Tibial artery (tissue), 4 donors: ENCODE data around the gene SYNDIG1.

Experiments
- DNase-seq, 2 donors: peaks; one replicate each; pipeline ENCODE4 v3.0.0-alpha.2; 2019
- H3K27ac ChIP-seq, 2 donors: fragments of 200-600 bp; sonication (generic) in 1 of 2; 1 replicate in 1 of 2; 2 replicates in 1 of 2; pipeline ENCODE4 v1.5.1; 2018 to 2019; ENCODE audit warnings: mild to moderate bottlenecking in 1 of 2
- H3K27me3 ChIP-seq, 2 donors: fragments of 200-600 bp; sonication (generic) in 1 of 2; one replicate each; pipeline versions ENCODE4 v1.5.1 to v1.6.0; 2016 to 2019
- H3K36me3 ChIP-seq, 3 donors: fragments of 200-600 bp; sonication (generic) in 2 of 3; one replicate each; pipeline ENCODE4 v1.5.1; 2016 to 2019; ENCODE audit warnings: mild to moderate bottlenecking in 2 of 3
- H3K4me1 ChIP-seq, 4 donors: fragments of 200-600 bp; sonication (generic) in 2 of 4; 1 replicate in 3 of 4; 2 replicates in 1 of 4; pipeline ENCODE4 v1.5.1; 2016 to 2019
- H3K4me3 ChIP-seq, 2 donors: fragments of 200-600 bp; sonication (generic) in 1 of 2; 1 replicate in 1 of 2; 2 replicates in 1 of 2; pipeline ENCODE4 v1.5.1; 2018 to 2019; ENCODE audit warnings: mild to moderate bottlenecking in 2 of 2
- H3K9me3 ChIP-seq, 3 donors: fragments of 200-600 bp; sonication (generic) in 1 of 3; one replicate each; pipeline ENCODE4 v1.5.1; 2016 to 2019
- CTCF ChIP-seq, 2 experiments: fragments of 200-600 bp in 1 of 2; fragments of 450-650 bp in 1 of 2; IDR thresholded peaks; one replicate each; pipeline ENCODE4 v1.5.1; 2017 to 2019; ENCODE audit warnings: antibody characterized with exemption in 2 of 2, mild to moderate bottlenecking in 1 of 2, moderate library complexity in 1 of 2
- intact Hi-C: fragments of 100-400 bp; cut with DNase I; formaldehyde crosslinking; loops from one replicate; pipeline ENCODE4 v1.15.0; 2023; ENCODE audit warnings: low total_unique reads

The SYNDIG1 gene

GRCh38 chr20:24704899-24705298 lies 235.5 kb downstream of the SYNDIG1 start:
- H3K9me3 ChIP-seq: no peaks in the 10 kb centered on the region
- intact Hi-C loops: no loop called here
- H3K27me3 ChIP-seq: peaks cover 0 to 3% of the 10 kb centered on the region in 2 donors
- H3K4me1 ChIP-seq: no peaks in the 10 kb centered on the region
- DNase-seq: no peak
- H3K4me3 ChIP-seq: no peak overlapping the region
- no peaks in the 10 kb centered on the region for H3K36me3 ChIP-seq
- no peak for TF ChIP-seq CTCF (IDR thresholded peaks at IDR 0.05)
- H3K27ac ChIP-seq: no peak overlapping the region

GRCh38 chr20:24705486-24705885 lies 236.1 kb downstream of the SYNDIG1 start:
- no peaks in the 10 kb centered on the region for H3K9me3 ChIP-seq
- H3K27ac ChIP-seq: no peak overlapping the region
- H3K27me3 ChIP-seq: peaks cover 0 to 3% of the 10 kb centered on the region in 2 donors
- intact Hi-C loops: no loop called here
- no peak for DNase-seq
- H3K4me1 ChIP-seq: no peaks in the 10 kb centered on the region
- no peak for TF ChIP-seq CTCF (IDR thresholded peaks at IDR 0.05)
- H3K36me3 ChIP-seq: no peaks in the 10 kb centered on the region
- no peak overlapping the region for H3K4me3 ChIP-seq

DNA sequence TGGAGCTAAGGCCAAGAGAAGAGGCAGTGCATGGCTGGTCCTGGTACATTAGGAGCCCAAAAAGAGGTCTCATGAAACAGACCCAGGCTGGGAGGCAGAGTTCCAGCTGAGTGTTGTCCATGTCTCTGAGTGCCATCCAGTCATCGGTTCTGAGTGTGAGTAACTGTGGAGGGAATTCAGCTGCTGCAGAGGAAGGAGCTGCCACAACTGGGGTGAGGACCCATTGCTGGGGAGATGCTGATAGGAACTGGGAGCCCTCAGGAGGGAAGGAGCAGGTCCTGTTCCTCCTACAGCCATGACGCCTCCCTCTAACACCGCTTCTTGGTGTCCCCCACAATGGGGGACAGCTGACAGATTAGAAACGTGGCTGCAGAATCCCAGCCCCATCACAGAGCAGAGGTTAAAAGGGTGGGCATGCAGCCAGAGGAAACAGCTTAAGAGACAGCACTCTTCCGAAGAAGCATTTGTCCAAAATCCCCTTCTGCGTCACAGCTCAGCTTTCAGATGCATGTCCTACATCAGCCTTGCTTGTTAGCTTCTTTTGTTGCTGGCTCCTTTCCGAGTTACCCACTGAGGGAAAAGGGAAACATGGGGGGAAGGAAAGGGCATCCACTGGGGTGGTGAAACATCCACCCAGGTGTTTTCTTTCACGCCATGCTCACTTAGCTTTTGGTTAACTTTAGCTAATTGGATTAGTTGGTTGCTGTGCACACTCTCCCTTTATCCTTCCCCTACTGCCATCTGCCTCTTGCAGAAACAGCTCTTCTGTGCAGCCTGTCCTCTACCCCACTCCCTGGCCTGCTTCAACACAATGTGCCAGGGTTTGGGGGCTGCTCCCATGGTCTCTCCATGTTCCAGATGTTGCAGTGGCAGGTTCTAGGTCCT lies 239.2 kb downstream of the SYNDIG1 start:
- intact Hi-C loops: no loop called here
- Histone ChIP-seq H3K9me3 (peaks cover 0 to 4% (median under 1%) of the 10 kb centered on the region in 3 donors), H3K27ac (no peak overlapping the region), H3K27me3 (no peaks in the 10 kb centered on the region), H3K4me3 (no peak overlapping the region), H3K4me1 (no peaks in the 10 kb centered on the region), H3K36me3 (no peaks in the 10 kb centered on the region)
- TF ChIP-seq CTCF (IDR thresholded peaks at IDR 0.05): no peak
- no peak for DNase-seq
